HepG2 (cell line): Measurements from ENCODE around the gene ZNF225. TPM values are rescaled to one million over a fixed set of nuclear protein-coding genes. Genes with fewer than 3 reads are reported as not detected.

Experiments used
- DMTF1 ChIP-seq: sonication (generic); formaldehyde crosslinking; IDR thresholded peaks from 2 replicates; pipeline ENCODE4 v1.4.0; 2020; ENCODE audit warnings: mild to moderate bottlenecking, missing genetic modification reagents
- ISX ChIP-seq: sonication (generic); formaldehyde crosslinking; conservative IDR thresholded peaks from 2 replicates; pipeline ENCODE4 v1.5.0; 2020; ENCODE audit warnings: missing genetic modification reagents
- JUN ChIP-seq: sonication (generic); formaldehyde crosslinking; IDR thresholded peaks from 2 replicates; pipeline ENCODE4 v1.4.0; 2020; ENCODE audit warnings: mild to moderate bottlenecking, missing genetic modification reagents
- KMT2B ChIP-seq: IDR thresholded peaks from 2 replicates; pipeline ENCODE4 v1.6.1; 2016; ENCODE audit warnings: missing genetic modification reagents, missing compliant biosample characterization
- SMAD1 ChIP-seq: sonication (generic); formaldehyde crosslinking; IDR thresholded peaks from 2 replicates; pipeline ENCODE4 v1.4.0; 2020; ENCODE audit warnings: missing genetic modification reagents, low read depth, mild to moderate bottlenecking, borderline replicate concordance
- SMARCE1 ChIP-seq: fragments of 450-650 bp; IDR thresholded peaks from 2 replicates; pipeline ENCODE4 v1.6.1; 2017; ENCODE audit warnings: borderline replicate concordance
- ZNF772 ChIP-seq: sonication (generic); formaldehyde crosslinking; IDR thresholded peaks from 2 replicates; pipeline ENCODE4 v1.5.0; 2020; ENCODE audit warnings: mild to moderate bottlenecking, missing genetic modification reagents
- polyA plus RNA-seq, 8 experiments: library from polyadenylated mRNA; depleted of rRNA in 3 of 8; stranded (reverse) in 7 of 8; unstranded in 1 of 8; fragments of >200 nt; fragmentation: Illumina TruSeq in 4 of 8; extraction: Trizol in 4 of 8; gene quantifications; 2 replicates each; pipeline versions ENCODE4 v1.2.1 to v1.2.3, GENCODE V29; 2011 to 2016; ENCODE audit warnings: low read depth in 4 of 8, missing spikeins in 1 of 8, mixed read lengths in 1 of 8; ENCODE audit not compliant: insufficient read depth in 1 of 8
- total RNA-seq, 5 experiments: library from RNA; depleted of rRNA; stranded (reverse); fragments of >200 nt; fragmentation: Illumina TruSeq; extraction: Trizol; gene quantifications; 2 replicates each; pipeline ENCODE4 v1.2.3, GENCODE V29; 2016; ENCODE audit warnings: low read depth in 1 of 5
- TF ChIP-seq, protein P1 (sequence below): sonication (generic); formaldehyde crosslinking; IDR thresholded peaks from 2 replicates; pipeline ENCODE4 v1.5.1; 2020; ENCODE audit warnings: mild to moderate bottlenecking, missing genetic modification reagents, borderline replicate concordance
- TF ChIP-seq, protein P2 (sequence below): sonication (generic); formaldehyde crosslinking; IDR thresholded peaks from 2 replicates; pipeline ENCODE4 v1.4.0; 2020; ENCODE audit warnings: missing genetic modification reagents, borderline replicate concordance
- TF ChIP-seq, protein P3 (sequence below): sonication (generic); formaldehyde crosslinking; IDR thresholded peaks from 2 replicates; pipeline ENCODE4 v1.5.1; 2020; ENCODE audit warnings: mild to moderate bottlenecking, missing genetic modification reagents, borderline replicate concordance
- TF ChIP-seq, protein P4 (sequence below): sonication (generic); formaldehyde crosslinking; IDR thresholded peaks from 2 replicates; pipeline ENCODE4 v1.4.0; 2020; ENCODE audit warnings: mild to moderate bottlenecking, low read depth, missing genetic modification reagents

ZNF225 gene
- total and polyA plus RNA-seq, 2 of the 13 experiments (the other 11 are each of a cell fraction or from before 2014, with no cell fraction given) = 0.87 to 3.3 TPM

GRCh38 chr19:44071824-44072542 lies 41.2 kb upstream of the ZNF225 start, which contains the start of gene ZNF284 (continued):
- TF ChIP-seq, protein P1, sequence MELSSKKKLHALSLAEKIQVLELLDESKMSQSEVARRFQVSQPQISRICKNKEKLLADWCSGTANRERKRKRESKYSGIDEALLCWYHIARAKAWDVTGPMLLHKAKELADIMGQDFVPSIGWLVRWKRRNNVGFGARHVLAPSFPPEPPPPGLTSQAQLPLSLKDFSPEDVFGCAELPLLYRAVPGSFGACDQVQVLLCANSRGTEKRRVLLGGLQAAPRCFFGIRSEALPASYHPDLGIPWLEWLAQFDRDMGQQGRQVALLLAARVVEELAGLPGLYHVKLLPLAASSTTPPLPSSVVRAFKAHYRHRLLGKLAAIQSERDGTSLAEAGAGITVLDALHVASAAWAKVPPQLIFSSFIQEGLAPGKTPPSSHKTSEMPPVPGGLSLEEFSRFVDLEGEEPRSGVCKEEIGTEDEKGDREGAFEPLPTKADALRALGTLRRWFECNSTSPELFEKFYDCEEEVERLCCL (CRISPR knock-in tag) = no peak
- TF ChIP-seq, protein P2, sequence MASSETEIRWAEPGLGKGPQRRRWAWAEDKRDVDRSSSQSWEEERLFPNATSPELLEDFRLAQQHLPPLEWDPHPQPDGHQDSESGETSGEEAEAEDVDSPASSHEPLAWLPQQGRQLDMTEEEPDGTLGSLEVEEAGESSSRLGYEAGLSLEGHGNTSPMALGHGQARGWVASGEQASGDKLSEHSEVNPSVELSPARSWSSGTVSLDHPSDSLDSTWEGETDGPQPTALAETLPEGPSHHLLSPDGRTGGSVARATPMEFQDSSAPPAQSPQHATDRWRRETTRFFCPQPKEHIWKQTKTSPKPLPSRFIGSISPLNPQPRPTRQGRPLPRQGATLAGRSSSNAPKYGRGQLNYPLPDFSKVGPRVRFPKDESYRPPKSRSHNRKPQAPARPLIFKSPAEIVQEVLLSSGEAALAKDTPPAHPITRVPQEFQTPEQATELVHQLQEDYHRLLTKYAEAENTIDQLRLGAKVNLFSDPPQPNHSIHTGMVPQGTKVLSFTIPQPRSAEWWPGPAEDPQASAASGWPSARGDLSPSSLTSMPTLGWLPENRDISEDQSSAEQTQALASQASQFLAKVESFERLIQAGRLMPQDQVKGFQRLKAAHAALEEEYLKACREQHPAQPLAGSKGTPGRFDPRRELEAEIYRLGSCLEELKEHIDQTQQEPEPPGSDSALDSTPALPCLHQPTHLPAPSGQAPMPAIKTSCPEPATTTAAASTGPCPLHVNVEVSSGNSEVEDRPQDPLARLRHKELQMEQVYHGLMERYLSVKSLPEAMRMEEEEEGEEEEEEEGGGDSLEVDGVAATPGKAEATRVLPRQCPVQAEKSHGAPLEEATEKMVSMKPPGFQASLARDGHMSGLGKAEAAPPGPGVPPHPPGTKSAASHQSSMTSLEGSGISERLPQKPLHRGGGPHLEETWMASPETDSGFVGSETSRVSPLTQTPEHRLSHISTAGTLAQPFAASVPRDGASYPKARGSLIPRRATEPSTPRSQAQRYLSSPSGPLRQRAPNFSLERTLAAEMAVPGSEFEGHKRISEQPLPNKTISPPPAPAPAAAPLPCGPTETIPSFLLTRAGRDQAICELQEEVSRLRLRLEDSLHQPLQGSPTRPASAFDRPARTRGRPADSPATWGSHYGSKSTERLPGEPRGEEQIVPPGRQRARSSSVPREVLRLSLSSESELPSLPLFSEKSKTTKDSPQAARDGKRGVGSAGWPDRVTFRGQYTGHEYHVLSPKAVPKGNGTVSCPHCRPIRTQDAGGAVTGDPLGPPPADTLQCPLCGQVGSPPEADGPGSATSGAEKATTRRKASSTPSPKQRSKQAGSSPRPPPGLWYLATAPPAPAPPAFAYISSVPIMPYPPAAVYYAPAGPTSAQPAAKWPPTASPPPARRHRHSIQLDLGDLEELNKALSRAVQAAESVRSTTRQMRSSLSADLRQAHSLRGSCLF = no peak
- no peak for TF ChIP-seq SMARCE1
- TF ChIP-seq DMTF1 = no peak
- no peak for TF ChIP-seq ISX (CRISPR knock-in tag)
- TF ChIP-seq KMT2B (CRISPR knock-in tag) = peak; percentile 90
- no peak for TF ChIP-seq ZNF772
- TF ChIP-seq, protein P3, sequence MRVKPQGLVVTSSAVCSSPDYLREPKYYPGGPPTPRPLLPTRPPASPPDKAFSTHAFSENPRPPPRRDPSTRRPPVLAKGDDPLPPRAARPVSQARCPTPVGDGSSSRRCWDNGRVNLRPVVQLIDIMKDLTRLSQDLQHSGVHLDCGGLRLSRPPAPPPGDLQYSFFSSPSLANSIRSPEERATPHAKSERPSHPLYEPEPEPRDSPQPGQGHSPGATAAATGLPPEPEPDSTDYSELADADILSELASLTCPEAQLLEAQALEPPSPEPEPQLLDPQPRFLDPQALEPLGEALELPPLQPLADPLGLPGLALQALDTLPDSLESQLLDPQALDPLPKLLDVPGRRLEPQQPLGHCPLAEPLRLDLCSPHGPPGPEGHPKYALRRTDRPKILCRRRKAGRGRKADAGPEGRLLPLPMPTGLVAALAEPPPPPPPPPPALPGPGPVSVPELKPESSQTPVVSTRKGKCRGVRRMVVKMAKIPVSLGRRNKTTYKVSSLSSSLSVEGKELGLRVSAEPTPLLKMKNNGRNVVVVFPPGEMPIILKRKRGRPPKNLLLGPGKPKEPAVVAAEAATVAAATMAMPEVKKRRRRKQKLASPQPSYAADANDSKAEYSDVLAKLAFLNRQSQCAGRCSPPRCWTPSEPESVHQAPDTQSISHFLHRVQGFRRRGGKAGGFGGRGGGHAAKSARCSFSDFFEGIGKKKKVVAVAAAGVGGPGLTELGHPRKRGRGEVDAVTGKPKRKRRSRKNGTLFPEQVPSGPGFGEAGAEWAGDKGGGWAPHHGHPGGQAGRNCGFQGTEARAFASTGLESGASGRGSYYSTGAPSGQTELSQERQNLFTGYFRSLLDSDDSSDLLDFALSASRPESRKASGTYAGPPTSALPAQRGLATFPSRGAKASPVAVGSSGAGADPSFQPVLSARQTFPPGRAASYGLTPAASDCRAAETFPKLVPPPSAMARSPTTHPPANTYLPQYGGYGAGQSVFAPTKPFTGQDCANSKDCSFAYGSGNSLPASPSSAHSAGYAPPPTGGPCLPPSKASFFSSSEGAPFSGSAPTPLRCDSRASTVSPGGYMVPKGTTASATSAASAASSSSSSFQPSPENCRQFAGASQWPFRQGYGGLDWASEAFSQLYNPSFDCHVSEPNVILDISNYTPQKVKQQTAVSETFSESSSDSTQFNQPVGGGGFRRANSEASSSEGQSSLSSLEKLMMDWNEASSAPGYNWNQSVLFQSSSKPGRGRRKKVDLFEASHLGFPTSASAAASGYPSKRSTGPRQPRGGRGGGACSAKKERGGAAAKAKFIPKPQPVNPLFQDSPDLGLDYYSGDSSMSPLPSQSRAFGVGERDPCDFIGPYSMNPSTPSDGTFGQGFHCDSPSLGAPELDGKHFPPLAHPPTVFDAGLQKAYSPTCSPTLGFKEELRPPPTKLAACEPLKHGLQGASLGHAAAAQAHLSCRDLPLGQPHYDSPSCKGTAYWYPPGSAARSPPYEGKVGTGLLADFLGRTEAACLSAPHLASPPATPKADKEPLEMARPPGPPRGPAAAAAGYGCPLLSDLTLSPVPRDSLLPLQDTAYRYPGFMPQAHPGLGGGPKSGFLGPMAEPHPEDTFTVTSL = no peak
- TF ChIP-seq SMAD1 (CRISPR knock-in tag) = no peak
- TF ChIP-seq JUN (CRISPR knock-in tag) = no peak
- TF ChIP-seq, protein P4, sequence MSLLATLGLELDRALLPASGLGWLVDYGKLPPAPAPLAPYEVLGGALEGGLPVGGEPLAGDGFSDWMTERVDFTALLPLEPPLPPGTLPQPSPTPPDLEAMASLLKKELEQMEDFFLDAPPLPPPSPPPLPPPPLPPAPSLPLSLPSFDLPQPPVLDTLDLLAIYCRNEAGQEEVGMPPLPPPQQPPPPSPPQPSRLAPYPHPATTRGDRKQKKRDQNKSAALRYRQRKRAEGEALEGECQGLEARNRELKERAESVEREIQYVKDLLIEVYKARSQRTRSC (CRISPR knock-in tag) = no peak
